Transverse colon (tissue), 3 donors: Measurements from ENCODE around the gene DEDD2.

Experiments used
- CTCF ChIP-seq, 5 experiments: fragments of 200-600 bp in 3 of 5; fragments of 450-650 bp in 2 of 5; sonication (generic) in 3 of 5; IDR thresholded peaks; 1 replicate in 2 of 5; 2 replicates in 3 of 5; pipeline ENCODE4 v1.5.1; 2016 to 2017; ENCODE audit warnings: antibody characterized with exemption in 5 of 5, inconsistent platforms in 3 of 5, mild to moderate bottlenecking in 2 of 5, moderate library complexity in 1 of 5
- POLR2A ChIP-seq: fragments of 450-650 bp; IDR thresholded peaks from one replicate; pipeline ENCODE4 v1.6.1; 2016; ENCODE audit warnings: antibody characterized with exemption, mild to moderate bottlenecking, moderate library complexity

- no peak for TF ChIP-seq POLR2A
- TF ChIP-seq CTCF (IDR thresholded peaks at IDR 0.05) = no peak
These were observed 8.3 kb upstream of the DEDD2 start for GRCh38 chr19:42225718-42226292.
